22Rv1 (cell line): ENCODE data around the gene PFN1.

Experiments
- H3K27ac ChIP-seq: fragments of 450-650 bp; 2 replicates; pipeline ENCODE4 v1.5.1; 2017
- CTCF ChIP-seq: fragments of 450-650 bp; IDR thresholded peaks from 2 replicates; pipeline ENCODE4 v1.5.1; 2017; ENCODE audit warnings: mild to moderate bottlenecking
- ZFX ChIP-seq: fragments of 450-650 bp; IDR thresholded peaks from 2 replicates; pipeline ENCODE4 v1.6.1; 2017; ENCODE audit warnings: antibody characterized with exemption, borderline replicate concordance

The PFN1 gene

DNA sequence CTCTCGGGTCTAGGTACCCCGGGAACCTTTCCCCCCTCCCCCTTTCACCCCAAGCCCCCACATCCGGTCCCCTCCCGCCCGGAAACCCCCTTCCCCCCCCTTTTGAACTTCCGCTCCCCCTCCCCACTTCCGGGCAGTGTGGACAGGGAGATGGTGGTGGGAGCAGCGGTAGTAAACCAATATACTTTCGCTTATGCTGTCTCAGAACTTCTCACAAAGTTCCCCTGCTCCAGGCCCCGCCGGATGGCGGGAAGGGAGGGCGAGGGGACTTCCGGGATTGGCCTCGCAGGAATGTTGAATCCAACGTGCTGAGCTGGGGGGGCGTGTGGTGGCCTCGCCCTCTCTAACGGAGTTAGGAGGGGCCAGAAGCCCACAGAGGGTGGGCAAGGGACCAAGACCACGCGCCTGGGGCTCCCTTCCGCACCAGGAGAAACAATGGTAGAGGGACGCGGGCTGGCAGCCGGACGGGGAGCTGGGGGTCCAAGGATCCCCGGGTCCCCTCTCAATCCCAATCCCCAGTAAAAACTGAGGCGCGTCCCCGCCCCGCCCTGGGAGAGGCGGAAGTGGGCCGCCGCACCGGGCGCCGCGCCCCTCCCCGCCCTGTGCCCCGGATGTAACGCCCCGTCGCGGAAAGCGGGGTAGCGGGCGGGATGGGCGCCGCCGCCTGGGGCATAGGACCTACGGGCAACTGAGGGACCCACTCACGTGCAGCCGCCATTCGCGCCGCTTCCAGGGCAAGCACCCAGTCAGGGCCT lies 742 bp downstream of the PFN1 start:
- no peak for TF ChIP-seq ZFX
- TF ChIP-seq CTCF: no peak
- H3K27ac ChIP-seq: peak overlapping the region; percentile 100

- peak overlapping the region; percentile 100 for H3K27ac ChIP-seq
- TF ChIP-seq CTCF: no peak
- no peak for TF ChIP-seq ZFX
Observed at GRCh38 chr17:4947010-4947410, 1.3 kb downstream of the PFN1 start.

DNA sequence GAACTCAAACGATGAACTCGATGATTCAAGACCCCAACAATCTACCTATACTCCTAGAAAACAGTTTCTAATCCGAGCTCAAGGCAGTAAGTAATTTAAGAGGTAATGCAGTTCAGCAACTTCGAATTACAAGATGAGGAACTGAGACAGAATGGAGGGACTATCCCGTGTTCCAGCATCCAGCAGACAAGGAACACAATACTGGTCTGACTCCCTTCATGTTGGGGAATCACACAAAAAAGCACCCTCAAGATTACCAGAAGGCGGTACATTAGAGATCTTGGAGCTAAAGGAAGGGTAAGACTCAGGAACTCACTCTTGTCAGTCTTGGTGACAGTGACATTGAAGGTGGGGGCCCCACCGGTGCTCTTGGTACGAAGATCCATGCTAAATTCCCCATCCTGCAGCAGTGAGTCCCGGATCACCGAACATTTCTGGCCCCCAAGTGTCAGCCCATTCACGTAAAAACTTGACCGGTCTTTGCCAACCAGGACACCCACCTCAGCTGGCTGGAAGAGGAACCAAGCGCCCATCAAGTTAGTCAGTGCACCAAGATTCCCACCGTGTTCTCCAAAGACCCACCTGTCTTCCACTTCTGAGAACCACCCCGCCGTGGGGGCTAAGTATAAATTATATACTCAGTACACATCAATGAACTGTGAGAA lies 1.9 kb downstream of the PFN1 start:
- H3K27ac ChIP-seq: peak overlapping the region; percentile 100
- TF ChIP-seq CTCF (no peak), ZFX (no peak)

DNA sequence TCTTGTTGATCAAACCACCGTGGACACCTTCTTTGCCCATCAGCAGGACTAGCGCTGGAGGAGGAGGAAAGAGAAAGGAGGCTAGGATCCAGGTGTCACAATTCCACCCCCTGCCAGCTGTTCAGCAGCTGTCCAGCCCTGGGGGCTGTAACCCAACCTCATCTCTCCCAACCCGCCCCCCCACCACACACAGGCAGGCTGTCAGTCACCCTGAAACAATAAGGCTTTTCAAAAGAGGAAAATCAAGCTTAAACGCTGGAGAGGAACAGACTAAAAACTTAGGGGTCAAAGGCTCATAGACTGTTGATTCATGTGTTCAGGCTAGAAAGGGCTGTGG lies 2.4 kb downstream of the PFN1 start:
- TF ChIP-seq ZFX (no peak), CTCF (no peak)
- H3K27ac ChIP-seq: peak overlapping the region; percentile 100

- TF ChIP-seq ZFX (no peak), CTCF (no peak)
- peak overlapping the region; percentile 100 for H3K27ac ChIP-seq
Observed at GRCh38 chr17:4945176-4945943, 3.0 kb downstream of the PFN1 start.

- TF ChIP-seq ZFX (no peak), CTCF (no peak)
- peak overlapping the region; percentile 100 for H3K27ac ChIP-seq
Observed at GRCh38 chr17:4944554-4945175, 3.7 kb downstream of the PFN1 start.
